ENCODE measurements around the gene XPNPEP3.
"Not testable (repeated sequence)": the region's sequence is repeated elsewhere in the genome, so short reads cannot be mapped to it uniquely, and the experiment has no call there.

Gene XPNPEP3

DNA sequence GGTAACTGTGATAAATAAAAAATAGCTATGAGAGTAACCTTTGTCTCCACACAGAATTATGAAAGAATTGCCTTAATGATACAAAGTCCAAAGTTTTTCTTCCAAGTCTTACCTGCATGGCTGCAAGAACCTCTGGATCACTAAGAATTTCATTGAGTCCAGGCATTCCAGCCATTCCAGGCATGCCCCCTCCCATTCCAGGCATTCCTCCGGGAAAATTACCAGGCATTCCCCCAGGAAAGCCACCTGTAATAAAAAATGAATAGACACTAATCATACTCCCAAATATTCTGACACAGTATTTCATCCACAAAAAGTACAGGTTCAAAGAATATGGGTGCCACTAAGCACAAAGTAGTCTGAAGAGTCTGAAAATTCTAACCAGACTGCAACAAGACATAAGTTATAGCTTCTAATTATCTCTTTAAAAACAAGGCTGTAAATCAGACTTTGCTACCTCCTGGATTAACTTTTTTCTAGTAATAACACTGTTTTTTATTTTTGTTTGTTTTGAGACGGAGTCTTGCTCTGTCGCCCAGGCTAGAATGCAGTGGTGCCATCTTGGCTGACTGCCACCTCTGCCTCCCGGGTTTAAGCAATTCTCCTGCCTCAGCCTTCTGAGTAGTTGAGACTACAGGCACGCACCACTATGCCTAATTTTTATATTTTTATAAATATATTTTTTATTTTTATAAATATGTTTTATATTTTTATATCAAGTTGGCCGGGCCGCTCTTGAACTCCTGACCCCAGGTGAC lies 29.8 kb upstream of the XPNPEP3 start:
- no CpG with 5 or more reads among the region's 7 CpGs for WGBS (ENCODE audit: insufficient coverage, insufficient read length)
- H3K9me3 ChIP-seq (ENCODE audit: control insufficient read depth, insufficient read depth, low read length): no peaks in the 10 kb centered on the region

DNA sequence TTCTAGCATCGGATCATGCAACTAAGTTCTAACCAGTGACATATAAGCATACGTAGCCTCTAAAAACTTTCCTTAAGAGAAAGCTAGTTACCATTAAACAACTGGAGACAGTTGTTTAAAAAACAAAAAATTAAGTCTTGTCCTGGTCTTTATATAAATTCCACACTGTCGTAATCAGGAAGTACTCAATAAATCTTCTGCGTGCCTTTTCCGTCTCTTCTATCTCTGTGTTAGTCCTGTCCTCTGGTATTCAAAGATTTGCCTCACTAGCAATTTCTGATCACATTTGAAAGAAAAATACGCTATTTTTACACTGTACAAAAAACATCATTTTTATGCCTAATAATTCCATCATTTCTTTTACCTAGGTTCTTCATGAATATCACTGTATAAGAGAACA lies 27.8 kb upstream of the XPNPEP3 start:
- H3K27ac ChIP-seq (ENCODE audit: low read length): no peak overlapping the region
- no peak for DNase-seq (ENCODE audit: low read depth, low spot score)
- H3K36me3 ChIP-seq (ENCODE audit: control insufficient read depth, insufficient read depth, low read length): peaks cover 3% of the 10 kb centered on the region; the same call in 1 of the 2 replicates
- H3K4me1 ChIP-seq (ENCODE audit: control insufficient read depth, insufficient read depth, low read length): no peaks in the 10 kb centered on the region; the same call in 1 of the 2 replicates
- no peaks in the 10 kb centered on the region for H3K9me3 ChIP-seq (ENCODE audit: control insufficient read depth, insufficient read depth, low read length)
- H3K4me3 ChIP-seq (ENCODE audit: low read length): no peak overlapping the region
- H3K27me3 ChIP-seq (ENCODE audit: control insufficient read depth, insufficient read depth, low read length): no peaks in the 10 kb centered on the region
- no CpG with 5 or more reads among the region's 6 CpGs for WGBS (ENCODE audit: insufficient coverage, insufficient read length)

More for the DNA sequence above, 29.8 kb upstream of the XPNPEP3 start:
- Histone ChIP-seq H3K4me1 (ENCODE audit: control insufficient read depth, insufficient read depth, low read length) (no peaks in the 10 kb centered on the region; the same call in 1 of the 2 replicates), H3K4me3 (ENCODE audit: low read length) (no peak overlapping the region), H3K36me3 (ENCODE audit: control insufficient read depth, insufficient read depth, low read length) (peaks cover 3% of the 10 kb centered on the region; the same call in 1 of the 2 replicates), H3K27ac (ENCODE audit: low read length) (no peak overlapping the region), H3K27me3 (ENCODE audit: control insufficient read depth, insufficient read depth, low read length) (no peaks in the 10 kb centered on the region)
- DNase-seq (ENCODE audit: low read depth, low spot score): no peak

DNA sequence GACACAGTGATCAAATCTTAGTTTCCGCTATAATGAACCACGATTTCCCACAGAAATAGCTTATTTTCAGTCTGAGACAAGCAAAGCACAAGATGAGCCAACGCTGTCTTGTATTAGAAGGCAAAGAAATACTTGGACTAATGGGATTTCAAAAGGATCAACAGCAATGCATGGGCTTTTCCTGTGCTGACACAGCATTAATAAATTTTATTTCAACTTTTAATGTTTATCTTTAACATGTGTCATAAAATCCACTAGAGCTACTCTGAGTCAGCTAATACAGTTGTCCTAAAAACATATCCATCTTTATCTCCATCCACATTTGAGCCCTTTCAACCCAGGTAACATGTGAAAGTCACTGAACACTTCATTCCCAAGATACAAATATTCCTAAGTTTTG lies 22.3 kb upstream of the XPNPEP3 start:
- WGBS (ENCODE audit: insufficient coverage, insufficient read length): no CpG with 5 or more reads among the region's 3 CpGs
- H3K9me3 ChIP-seq (ENCODE audit: control insufficient read depth, insufficient read depth, low read length): no peaks in the 10 kb centered on the region
- no peaks in the 10 kb centered on the region for H3K4me1 ChIP-seq (ENCODE audit: control insufficient read depth, insufficient read depth, low read length)
- peaks cover 10% of the 10 kb centered on the region; the same call in 1 of the 2 replicates for H3K36me3 ChIP-seq (ENCODE audit: control insufficient read depth, insufficient read depth, low read length)
- DNase-seq (ENCODE audit: low read depth, low spot score): no peak
- no peak overlapping the region for H3K27ac ChIP-seq (ENCODE audit: low read length)
- no peaks in the 10 kb centered on the region for H3K27me3 ChIP-seq (ENCODE audit: control insufficient read depth, insufficient read depth, low read length)
- H3K4me3 ChIP-seq (ENCODE audit: low read length): no peak overlapping the region

DNA sequence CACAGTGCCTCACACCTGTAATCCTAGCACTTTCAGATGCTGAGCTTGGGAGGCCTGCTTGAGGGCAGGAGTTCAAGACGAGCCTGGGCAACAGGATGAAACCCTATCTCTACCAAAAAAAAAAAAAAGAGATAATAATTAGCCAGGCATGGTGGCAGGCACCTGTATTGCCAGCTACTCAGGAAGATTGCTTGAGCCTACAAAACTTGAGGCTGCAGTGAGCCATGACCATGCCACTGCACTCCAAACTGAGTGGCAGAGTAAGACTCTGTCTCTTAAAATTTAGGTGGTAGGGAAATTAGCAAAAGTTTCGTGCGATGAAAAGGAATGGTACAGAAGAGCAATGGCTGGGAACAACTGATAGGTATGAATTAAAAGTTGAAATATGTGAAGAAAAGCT lies 18.5 kb upstream of the XPNPEP3 start:
- Histone ChIP-seq H3K36me3 (ENCODE audit: control insufficient read depth, insufficient read depth, low read length) (peaks cover 12% of the 10 kb centered on the region; the same call in 1 of the 2 replicates), H3K27ac (ENCODE audit: low read length) (no peak overlapping the region), H3K4me1 (ENCODE audit: control insufficient read depth, insufficient read depth, low read length) (no peaks in the 10 kb centered on the region), H3K27me3 (ENCODE audit: control insufficient read depth, insufficient read depth, low read length) (no peaks in the 10 kb centered on the region), H3K9me3 (ENCODE audit: control insufficient read depth, insufficient read depth, low read length) (no peaks in the 10 kb centered on the region), H3K4me3 (ENCODE audit: low read length) (no peak overlapping the region)
- WGBS (ENCODE audit: insufficient coverage, insufficient read length): 100% methylated on average over 2 of the region's 3 CpGs
- no peak for DNase-seq (ENCODE audit: low read depth, low spot score)

DNA sequence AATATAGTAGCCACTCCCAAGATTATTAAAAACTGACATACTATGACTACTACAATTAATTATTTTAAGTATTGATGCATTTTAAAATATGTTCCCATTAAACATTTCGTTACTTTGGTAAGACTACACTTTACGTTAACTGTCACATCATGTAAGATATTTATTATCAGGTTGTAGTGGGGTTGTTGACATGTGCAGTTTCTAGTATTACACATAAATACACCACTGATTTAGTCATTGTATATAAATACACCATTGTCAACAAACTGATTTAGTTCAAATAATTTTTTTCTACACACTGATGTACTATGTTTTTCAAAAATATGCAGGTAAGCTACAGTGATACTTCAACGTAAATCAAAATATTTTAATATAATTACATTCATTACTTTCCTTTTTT lies 12.0 kb upstream of the XPNPEP3 start:
- Histone ChIP-seq H3K9me3 (ENCODE audit: control insufficient read depth, insufficient read depth, low read length) (no peaks in the 10 kb centered on the region), H3K27me3 (ENCODE audit: control insufficient read depth, insufficient read depth, low read length) (no peaks in the 10 kb centered on the region), H3K27ac (ENCODE audit: low read length) (no peak overlapping the region), H3K36me3 (ENCODE audit: control insufficient read depth, insufficient read depth, low read length) (peaks cover 5% of the 10 kb centered on the region; the same call in 1 of the 2 replicates), H3K4me1 (ENCODE audit: control insufficient read depth, insufficient read depth, low read length) (no peaks in the 10 kb centered on the region), H3K4me3 (ENCODE audit: low read length) (no peak overlapping the region)
- WGBS (ENCODE audit: insufficient coverage, insufficient read length): 100% methylated on average over 1 of the region's 3 CpGs
- no peak for DNase-seq (ENCODE audit: low read depth, low spot score)

DNA sequence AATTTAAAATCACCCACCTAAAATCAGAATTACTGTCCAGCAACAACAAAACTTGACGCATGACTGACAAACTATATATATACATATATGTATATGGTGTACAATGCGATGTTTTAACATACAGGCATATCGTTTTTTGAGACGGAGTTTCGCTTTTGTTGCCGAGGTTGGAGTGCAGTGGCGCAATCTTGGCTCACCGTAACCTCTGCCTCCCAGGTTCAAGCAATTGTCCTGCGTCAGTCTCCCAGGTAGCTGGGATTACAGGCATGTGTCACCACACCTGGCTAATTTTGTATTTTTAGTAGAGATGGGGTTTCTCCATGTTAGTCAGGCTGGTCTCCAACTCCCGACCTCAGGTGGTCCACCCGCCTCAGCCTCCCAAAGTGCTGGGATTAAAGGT lies 11.1 kb upstream of the XPNPEP3 start:
- WGBS (ENCODE audit: insufficient coverage, insufficient read length): no CpG with 5 or more reads among the region's 11 CpGs
- DNase-seq (ENCODE audit: low read depth, low spot score); H3K4me3 ChIP-seq (ENCODE audit: low read length); H3K27ac ChIP-seq (ENCODE audit: low read length); H3K27me3 ChIP-seq (ENCODE audit: control insufficient read depth, insufficient read depth, low read length); H3K4me1 ChIP-seq (ENCODE audit: control insufficient read depth, insufficient read depth, low read length); H3K36me3 ChIP-seq (ENCODE audit: control insufficient read depth, insufficient read depth, low read length); H3K9me3 ChIP-seq (ENCODE audit: control insufficient read depth, insufficient read depth, low read length): not testable (repeated sequence)

DNA sequence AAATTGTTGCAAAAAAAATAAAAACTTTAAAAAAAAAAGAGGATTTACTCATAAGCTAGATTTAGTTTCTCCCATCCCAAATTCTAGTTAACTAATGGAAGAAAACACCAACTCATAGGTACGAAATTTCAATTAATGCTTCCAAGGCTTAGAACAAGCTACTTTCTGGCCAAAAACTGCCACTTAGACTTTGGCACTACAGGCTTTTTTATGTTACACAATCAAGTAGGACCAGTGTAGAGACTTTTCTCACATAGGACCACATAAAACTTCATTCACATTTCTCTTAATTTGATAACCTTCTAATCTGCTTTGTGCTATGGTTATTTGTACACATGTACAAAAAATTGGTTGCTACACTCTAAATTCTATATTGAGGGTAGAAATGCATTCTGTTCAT lies 3.6 kb upstream of the XPNPEP3 start:
- H3K27ac ChIP-seq (ENCODE audit: low read length): no peak overlapping the region
- no peaks in the 10 kb centered on the region for H3K9me3 ChIP-seq (ENCODE audit: control insufficient read depth, insufficient read depth, low read length)
- H3K4me3 ChIP-seq (ENCODE audit: low read length): no peak overlapping the region
- H3K4me1 ChIP-seq (ENCODE audit: control insufficient read depth, insufficient read depth, low read length): no peaks in the 10 kb centered on the region
- H3K36me3 ChIP-seq (ENCODE audit: control insufficient read depth, insufficient read depth, low read length): no peaks in the 10 kb centered on the region
- DNase-seq (ENCODE audit: low read depth, low spot score): no peak
- no CpG with 5 or more reads among the region's 1 CpG for WGBS (ENCODE audit: insufficient coverage, insufficient read length)
- H3K27me3 ChIP-seq (ENCODE audit: control insufficient read depth, insufficient read depth, low read length): no peaks in the 10 kb centered on the region

DNA sequence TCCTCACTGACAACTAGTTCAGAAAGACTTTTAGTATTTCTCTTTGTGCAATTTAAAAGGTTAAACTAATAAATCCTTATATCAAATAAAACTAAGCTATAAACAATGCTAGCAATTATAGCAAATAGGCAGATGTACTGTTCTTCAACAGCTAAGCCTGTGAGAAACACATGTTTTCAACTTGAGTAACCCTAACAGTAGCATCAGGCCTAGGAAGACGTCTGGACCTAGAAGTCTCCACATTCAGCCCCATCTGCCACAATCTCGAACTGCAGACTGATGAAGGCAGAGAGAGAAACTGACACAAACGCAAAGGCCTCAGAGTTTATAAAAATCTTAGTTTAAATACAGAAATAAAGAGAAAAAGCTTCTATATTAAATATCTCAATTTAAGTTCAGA lies 3.0 kb upstream of the XPNPEP3 start:
- H3K27ac ChIP-seq (ENCODE audit: low read length): no peak overlapping the region
- H3K9me3 ChIP-seq (ENCODE audit: control insufficient read depth, insufficient read depth, low read length): no peaks in the 10 kb centered on the region
- no peaks in the 10 kb centered on the region for H3K4me1 ChIP-seq (ENCODE audit: control insufficient read depth, insufficient read depth, low read length)
- no peak for DNase-seq (ENCODE audit: low read depth, low spot score)
- no peaks in the 10 kb centered on the region for H3K27me3 ChIP-seq (ENCODE audit: control insufficient read depth, insufficient read depth, low read length)
- WGBS (ENCODE audit: insufficient coverage, insufficient read length): no CpG with 5 or more reads among the region's 3 CpGs
- H3K36me3 ChIP-seq (ENCODE audit: control insufficient read depth, insufficient read depth, low read length): no peaks in the 10 kb centered on the region
- no peak overlapping the region for H3K4me3 ChIP-seq (ENCODE audit: low read length)

DNA sequence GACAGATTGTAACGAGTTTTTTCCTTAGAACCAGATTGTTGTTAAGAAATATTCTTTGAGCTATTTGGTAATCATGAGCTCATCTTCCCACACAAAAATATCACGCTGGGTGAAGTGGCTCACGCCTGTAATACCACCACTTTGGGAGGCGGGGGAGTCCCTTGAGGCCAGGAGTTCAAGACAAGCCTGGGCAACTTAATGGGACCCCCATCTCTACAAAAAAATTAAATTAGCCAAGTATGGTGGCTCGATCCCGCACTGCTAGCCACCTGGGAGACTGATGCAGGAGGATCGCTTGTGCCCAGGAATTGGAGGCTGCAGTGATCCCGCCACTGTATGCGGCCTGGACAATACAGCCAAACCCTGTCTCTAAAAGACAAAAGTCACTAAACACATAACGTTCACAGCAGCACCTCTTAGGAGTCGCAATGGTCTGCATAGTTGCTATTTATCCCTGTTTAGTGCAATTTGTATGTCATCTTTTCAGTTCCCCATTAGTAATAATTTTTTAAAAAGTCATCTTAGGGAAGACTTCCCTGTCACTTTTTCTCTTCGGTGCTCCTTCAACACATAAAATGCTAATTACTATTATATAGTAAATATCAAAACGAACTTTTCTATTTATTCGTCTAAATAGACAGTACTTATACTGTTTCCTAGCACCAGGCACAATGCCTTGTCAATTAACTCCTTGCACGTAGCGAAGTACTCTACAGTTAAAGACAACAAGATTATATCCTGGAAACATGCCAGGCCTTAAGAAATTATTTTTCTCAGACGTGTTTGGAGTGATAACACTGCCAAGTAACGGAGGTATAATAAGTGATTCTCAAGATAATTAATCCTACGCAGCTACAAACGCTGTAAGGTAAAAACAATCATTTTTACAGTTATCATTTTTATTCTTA lies 1.6 kb upstream of the XPNPEP3 start:
- peak overlapping the region; percentile 96; the same call in 1 of the 2 replicates for H3K4me3 ChIP-seq (ENCODE audit: low read length)
- no peaks in the 10 kb centered on the region for H3K4me1 ChIP-seq (ENCODE audit: control insufficient read depth, insufficient read depth, low read length)
- WGBS (ENCODE audit: insufficient coverage, insufficient read length): no CpG with 5 or more reads among the region's 20 CpGs
- H3K36me3 ChIP-seq (ENCODE audit: control insufficient read depth, insufficient read depth, low read length): no peaks in the 10 kb centered on the region
- H3K27me3 ChIP-seq (ENCODE audit: control insufficient read depth, insufficient read depth, low read length): no peaks in the 10 kb centered on the region
- no peak for DNase-seq (ENCODE audit: low read depth, low spot score)
- no peak overlapping the region for H3K27ac ChIP-seq (ENCODE audit: low read length)
- H3K9me3 ChIP-seq (ENCODE audit: control insufficient read depth, insufficient read depth, low read length): no peaks in the 10 kb centered on the region

DNA sequence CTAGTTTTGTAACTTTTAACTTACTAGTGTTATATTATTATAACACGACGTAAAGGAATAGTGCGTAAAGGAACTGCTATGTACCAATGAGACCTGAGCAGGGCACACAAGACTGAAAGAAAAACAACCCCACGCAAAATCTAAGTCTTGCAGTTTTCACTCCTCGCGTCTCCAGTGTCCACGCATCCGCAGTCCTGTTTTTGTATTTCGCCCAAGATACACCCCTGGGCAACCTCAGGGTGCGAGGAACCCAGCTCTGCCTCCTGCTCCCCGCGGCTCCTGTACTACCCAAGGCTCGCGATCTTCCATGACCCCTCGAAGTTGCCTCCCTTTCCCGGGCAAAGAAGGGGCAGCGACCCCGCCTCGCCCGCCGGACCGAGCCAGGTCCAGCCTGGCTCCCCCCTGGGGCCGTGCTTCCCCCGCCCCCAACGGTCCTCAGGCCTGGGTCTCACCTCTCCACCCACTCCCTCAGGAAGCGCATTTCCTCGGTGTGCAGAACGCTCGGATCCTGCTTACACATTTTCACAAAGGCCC lies 902 bp upstream of the XPNPEP3 start:
- no peaks in the 10 kb centered on the region for H3K27me3 ChIP-seq (ENCODE audit: control insufficient read depth, insufficient read depth, low read length)
- no CpG with 5 or more reads among the region's 29 CpGs for WGBS (ENCODE audit: insufficient coverage, insufficient read length)
- H3K9me3 ChIP-seq (ENCODE audit: control insufficient read depth, insufficient read depth, low read length): no peaks in the 10 kb centered on the region
- H3K4me3 ChIP-seq (ENCODE audit: low read length): peak overlapping the region; percentile 96
- DNase-seq (ENCODE audit: low read depth, low spot score): no peak
- no peak overlapping the region for H3K27ac ChIP-seq (ENCODE audit: low read length)
- no peaks in the 10 kb centered on the region for H3K36me3 ChIP-seq (ENCODE audit: control insufficient read depth, insufficient read depth, low read length)
- H3K4me1 ChIP-seq (ENCODE audit: control insufficient read depth, insufficient read depth, low read length): no peaks in the 10 kb centered on the region

Measured in iPS DF 6.9 (cell line).